Testis (tissue), 2 donors: ENCODE data around the gene SLC36A1.

ENCODE experiments used
- CTCF ChIP-seq, 3 experiments: fragments of 450-650 bp in 2 of 3; fragments of 200-600 bp in 1 of 3; sonication (generic) in 1 of 3; IDR thresholded peaks; one replicate each; pipeline ENCODE4 v1.5.1; 2016 to 2019; ENCODE audit warnings: antibody characterized with exemption in 3 of 3, mild to moderate bottlenecking in 2 of 3, moderate library complexity in 1 of 3
- POLR2A ChIP-seq: fragments of 450-650 bp; IDR thresholded peaks from one replicate; pipeline ENCODE4 v1.6.1; 2017; ENCODE audit warnings: antibody characterized with exemption, mild to moderate bottlenecking, moderate library complexity

GRCh38 chr5:151461312-151461711 is 13.9 kb downstream of the SLC36A1 start:
- TF ChIP-seq POLR2A (no peak), CTCF (IDR thresholded peaks at IDR 0.05) (no peak)
